Keratinocyte (primary cell): ENCODE results near the gene RPL34. TPM values are rescaled to one million over a fixed set of nuclear protein-coding genes. Genes with fewer than 3 reads are reported as not detected.

ENCODE experiments used
- DNase-seq: peaks from one replicate; pipeline ENCODE4 v3.0.0-alpha.2; 2011; ENCODE audit warnings: low read depth, missing footprints, low spot score
- FAIRE-seq: peaks from 2 replicates; lab custom pipeline; 2011; peaks lifted over from hg19 to GRCh38; lab: Jason Lieb, UNC
- H2AFZ ChIP-seq: 2 replicates; pipeline ENCODE4 v1.6.0; 2012; ENCODE audit warnings: low read length, control low read depth, inconsistent platforms; ENCODE audit not compliant: control insufficient read depth
- H3K27ac ChIP-seq: 2 replicates; pipeline ENCODE4 v1.5.1; 2011; ENCODE audit warnings: low read length; ENCODE audit not compliant: control insufficient read depth, insufficient read depth
- H3K27me3 ChIP-seq: 3 replicates; pipeline ENCODE4 v1.6.0; 2011; ENCODE audit warnings: low read length; ENCODE audit not compliant: control insufficient read depth, insufficient read depth; ENCODE audit errors: extremely low read depth
- H3K36me3 ChIP-seq, 2 experiments: 2 replicates in 1 of 2; 3 replicates in 1 of 2; pipeline ENCODE4 v1.5.1; 2011; ENCODE audit warnings: low read length in 2 of 2, mild to moderate bottlenecking in 1 of 2; ENCODE audit not compliant: control insufficient read depth in 2 of 2, insufficient read depth in 2 of 2; ENCODE audit errors: extremely low read depth in 1 of 2
- H3K4me1 ChIP-seq: 3 replicates; pipeline ENCODE4 v1.5.1; 2011; ENCODE audit warnings: low read length; ENCODE audit not compliant: control insufficient read depth, insufficient read depth; ENCODE audit errors: extremely low read depth
- H3K4me2 ChIP-seq: 3 replicates; pipeline ENCODE4 v1.6.0; 2011; ENCODE audit warnings: low read depth, low read length; ENCODE audit not compliant: control insufficient read depth, insufficient read depth; ENCODE audit errors: extremely low read depth
- H3K4me3 ChIP-seq, 3 experiments: fragments of 200-600 bp in 1 of 3; sonication (generic) in 1 of 3; 2 replicates in 2 of 3; 3 replicates in 1 of 3; pipeline ENCODE4 v1.5.1; 2011 to 2016; ENCODE audit warnings: low read length in 3 of 3, mild to moderate bottlenecking in 3 of 3, control low read depth in 2 of 3, inconsistent platforms in 1 of 3, low read depth in 1 of 3, mixed read lengths in 1 of 3, mixed run types in 1 of 3, moderate library complexity in 1 of 3; ENCODE audit not compliant: control insufficient read depth in 2 of 3, insufficient read depth in 2 of 3; ENCODE audit errors: extremely low read depth in 1 of 3
- H3K79me2 ChIP-seq: 2 replicates; pipeline ENCODE4 v1.6.0; 2012; ENCODE audit warnings: low read length; ENCODE audit not compliant: control insufficient read depth, insufficient read depth
- H3K9ac ChIP-seq: 3 replicates; pipeline ENCODE4 v1.6.0; 2011; ENCODE audit warnings: low read length; ENCODE audit not compliant: control insufficient read depth, insufficient read depth; ENCODE audit errors: extremely low read depth
- H3K9me1 ChIP-seq: 3 replicates; pipeline ENCODE4 v1.6.0; 2011; ENCODE audit warnings: low read length; ENCODE audit not compliant: control insufficient read depth, insufficient read depth; ENCODE audit errors: extremely low read depth
- H3K9me3 ChIP-seq: 2 replicates; pipeline ENCODE4 v1.5.1; 2012; ENCODE audit warnings: low read depth, low read length; ENCODE audit not compliant: control insufficient read depth
- H4K20me1 ChIP-seq: 3 replicates; pipeline ENCODE4 v1.6.0; 2011; ENCODE audit warnings: low read length; ENCODE audit not compliant: control insufficient read depth, insufficient read depth; ENCODE audit errors: extremely low read depth
- EZH2 ChIP-seq: IDR thresholded peaks from one replicate; pipeline ENCODE4 v1.6.1; 2012; ENCODE audit warnings: inconsistent platforms, mild to moderate bottlenecking, low read length, moderate library complexity
- dilution Hi-C: fragments of 300-500 bp; cut with MboI; formaldehyde crosslinking; loops from one replicate; pipeline ENCODE4 v1.7.0; 2020; ENCODE audit warnings: low sequenced_read_pairs; ENCODE audit not compliant: extremely low pct_ligation_motif_present
- polyA plus RNA-seq, 5 experiments: library from polyadenylated mRNA; depleted of rRNA in 3 of 5; stranded (reverse) in 3 of 5; stranded (forward) in 1 of 5; unstranded in 1 of 5; fragments of >200 nt; gene quantifications; 1 replicate in 1 of 5; 2 replicates in 3 of 5; 3 replicates in 1 of 5; pipeline versions ENCODE4 v1.2.1 to v1.2.3, GENCODE V29; 2011 to 2012; ENCODE audit warnings: missing spikeins in 2 of 5, low read depth in 1 of 5, low replicate concordance in 1 of 5
- TF ChIP-seq, protein P1 (sequence below), 3 experiments: IDR thresholded peaks in 1 of 3; conservative IDR thresholded peaks in 1 of 3; optimal IDR thresholded peaks in 1 of 3; 2 replicates in 2 of 3; 3 replicates in 1 of 3; pipeline versions ENCODE3 to v1.5.1; 2011; ENCODE audit warnings: low read length in 3 of 3, mild to moderate bottlenecking in 3 of 3, moderate library complexity in 2 of 3, control low read depth in 1 of 3, inconsistent platforms in 1 of 3; ENCODE audit not compliant: insufficient read depth in 2 of 3; ENCODE audit errors: extremely low read depth in 1 of 3

Gene RPL34
- polyA plus RNA-seq, 1 donor (not counting 4 experiments of a cell fraction or from before 2014, with no cell fraction given): 3,164 TPM

DNA sequence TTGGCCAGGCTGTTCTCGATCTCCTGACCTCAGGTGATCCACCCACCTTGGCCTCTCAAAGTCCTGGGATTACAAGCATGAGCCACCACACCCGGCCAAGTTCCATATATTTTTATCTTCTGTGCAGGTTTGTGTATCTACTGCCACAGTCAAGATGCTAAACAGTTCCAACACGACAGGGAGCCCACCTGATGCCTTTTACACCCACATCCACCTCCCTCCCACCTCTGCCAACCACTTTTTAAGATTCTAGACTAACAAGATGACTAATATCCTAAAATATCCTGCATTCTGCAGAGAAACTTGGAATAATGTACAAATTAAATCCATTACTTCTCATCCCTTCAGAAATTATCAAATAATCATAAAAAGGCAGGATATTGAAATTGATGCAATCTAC, 19.3 kb upstream of the RPL34 start:
- Histone ChIP-seq H4K20me1 (no peaks in the 10 kb centered on the region), H3K9me1 (no peaks in the 10 kb centered on the region), H3K4me2 (no peak overlapping the region), H3K27me3 (no peaks in the 10 kb centered on the region), H3K4me1 (peaks cover 4% of the 10 kb centered on the region), H3K27ac (no peak overlapping the region), H3K79me2 (no peaks in the 10 kb centered on the region), H2AFZ (peak overlapping the region; percentile 6), H3K36me3 (no peaks in the 10 kb centered on the region), H3K9me3 (no peaks in the 10 kb centered on the region), H3K4me3 (no peak overlapping the region), H3K9ac (no peak overlapping the region)
- dilution Hi-C loops: no loop called here
- no peak for TF ChIP-seq EZH2
- TF ChIP-seq, protein P1, sequence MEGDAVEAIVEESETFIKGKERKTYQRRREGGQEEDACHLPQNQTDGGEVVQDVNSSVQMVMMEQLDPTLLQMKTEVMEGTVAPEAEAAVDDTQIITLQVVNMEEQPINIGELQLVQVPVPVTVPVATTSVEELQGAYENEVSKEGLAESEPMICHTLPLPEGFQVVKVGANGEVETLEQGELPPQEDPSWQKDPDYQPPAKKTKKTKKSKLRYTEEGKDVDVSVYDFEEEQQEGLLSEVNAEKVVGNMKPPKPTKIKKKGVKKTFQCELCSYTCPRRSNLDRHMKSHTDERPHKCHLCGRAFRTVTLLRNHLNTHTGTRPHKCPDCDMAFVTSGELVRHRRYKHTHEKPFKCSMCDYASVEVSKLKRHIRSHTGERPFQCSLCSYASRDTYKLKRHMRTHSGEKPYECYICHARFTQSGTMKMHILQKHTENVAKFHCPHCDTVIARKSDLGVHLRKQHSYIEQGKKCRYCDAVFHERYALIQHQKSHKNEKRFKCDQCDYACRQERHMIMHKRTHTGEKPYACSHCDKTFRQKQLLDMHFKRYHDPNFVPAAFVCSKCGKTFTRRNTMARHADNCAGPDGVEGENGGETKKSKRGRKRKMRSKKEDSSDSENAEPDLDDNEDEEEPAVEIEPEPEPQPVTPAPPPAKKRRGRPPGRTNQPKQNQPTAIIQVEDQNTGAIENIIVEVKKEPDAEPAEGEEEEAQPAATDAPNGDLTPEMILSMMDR (optimal IDR thresholded peaks at IDR 0.05 in 1 of 3, IDR thresholded peaks at IDR 0.05 in 1 of 3, conservative IDR thresholded peaks at IDR 0.05 in 1 of 3; ENCODE audit: extremely low read depth in 1 of 3, insufficient read depth in 2 of 3, low read length in 3 of 3): no peak
- FAIRE-seq (no peak), DNase-seq (no peak)

DNA sequence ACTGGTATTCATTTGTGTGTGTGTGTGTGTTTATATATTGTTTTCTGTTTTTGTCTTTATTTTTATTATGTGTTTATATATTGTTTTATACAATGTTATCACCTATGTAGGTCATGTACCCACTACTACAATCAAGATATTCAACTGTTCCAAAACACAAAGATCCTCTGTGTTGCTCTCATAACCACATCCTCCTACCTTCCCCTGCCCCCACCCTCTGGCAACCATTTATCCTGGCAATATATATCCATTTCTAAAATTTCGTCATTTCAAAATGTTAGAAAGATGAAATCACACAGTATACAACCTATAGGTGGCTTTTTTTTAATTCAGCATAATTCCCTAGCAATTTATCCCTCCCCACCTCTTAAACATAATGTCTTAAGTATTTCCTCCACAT, 18.8 kb upstream of the RPL34 start:
- Histone ChIP-seq H4K20me1 (no peaks in the 10 kb centered on the region), H3K4me1 (peaks cover 4% of the 10 kb centered on the region), H2AFZ (no peak overlapping the region), H3K36me3 (no peaks in the 10 kb centered on the region), H3K27ac (no peak overlapping the region), H3K4me2 (no peak overlapping the region), H3K79me2 (no peaks in the 10 kb centered on the region), H3K9ac (no peak overlapping the region), H3K9me1 (no peaks in the 10 kb centered on the region), H3K9me3 (no peaks in the 10 kb centered on the region), H3K4me3 (no peak overlapping the region), H3K27me3 (no peaks in the 10 kb centered on the region)
- dilution Hi-C loops: no loop called here
- no peak for TF ChIP-seq EZH2
- TF ChIP-seq, protein P1 (optimal IDR thresholded peaks at IDR 0.05 in 1 of 3, IDR thresholded peaks at IDR 0.05 in 1 of 3, conservative IDR thresholded peaks at IDR 0.05 in 1 of 3; ENCODE audit: extremely low read depth in 1 of 3, insufficient read depth in 2 of 3, low read length in 3 of 3): no peak
- no peak for DNase-seq
- FAIRE-seq: no peak
